Smooth muscle cell of trachea (primary cell): Measurements from ENCODE around the gene CD14. TPM values are rescaled to one million over a fixed set of nuclear protein-coding genes. Genes with fewer than 3 reads are reported as not detected.

ENCODE experiments used
- total RNA-seq: library from RNA; depleted of rRNA; stranded (reverse); fragments of >200 nt; gene quantifications from 2 replicates; pipeline ENCODE4 v1.2.1, GENCODE V29; 2014

Gene CD14
- 0.44 and 0.50 TPM in 2 replicates for total RNA-seq

DNA sequence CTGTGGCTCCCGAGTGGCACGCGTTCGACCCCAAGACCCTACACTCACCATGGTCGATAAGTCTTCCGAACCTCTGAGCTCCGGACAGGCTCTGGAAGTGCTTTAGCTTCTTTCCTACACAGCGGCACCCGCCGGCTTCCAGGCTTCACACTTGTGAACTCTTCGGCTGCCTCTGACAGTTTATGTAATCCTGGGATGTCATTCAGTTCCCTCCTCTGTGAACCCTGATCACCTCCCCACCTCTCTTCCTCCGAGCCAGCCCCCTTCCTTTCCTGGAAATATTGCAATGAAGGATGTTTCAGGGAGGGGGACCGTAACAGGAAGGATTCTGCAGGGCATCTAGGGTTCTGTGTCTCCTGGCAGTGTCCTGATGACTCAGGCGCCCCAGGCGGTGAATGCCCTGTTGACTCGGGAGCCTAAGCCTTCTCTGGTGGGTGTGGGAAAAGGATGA lies at the start of gene CD14:
Gene CD14, minus strand, starts transcription at position 155 of the 451 bp plus-strand sequence. Its CDS starts 104 bp downstream, at position 51.

GRCh38 chr5:140673187-140673976 lies 40.4 kb upstream of the CD14 start, which contains the start of gene DND1:
TSS of gene DND1 (minus strand) at chr5:140673576. CDS start at chr5:140673542, 34 bp downstream.

DNA sequence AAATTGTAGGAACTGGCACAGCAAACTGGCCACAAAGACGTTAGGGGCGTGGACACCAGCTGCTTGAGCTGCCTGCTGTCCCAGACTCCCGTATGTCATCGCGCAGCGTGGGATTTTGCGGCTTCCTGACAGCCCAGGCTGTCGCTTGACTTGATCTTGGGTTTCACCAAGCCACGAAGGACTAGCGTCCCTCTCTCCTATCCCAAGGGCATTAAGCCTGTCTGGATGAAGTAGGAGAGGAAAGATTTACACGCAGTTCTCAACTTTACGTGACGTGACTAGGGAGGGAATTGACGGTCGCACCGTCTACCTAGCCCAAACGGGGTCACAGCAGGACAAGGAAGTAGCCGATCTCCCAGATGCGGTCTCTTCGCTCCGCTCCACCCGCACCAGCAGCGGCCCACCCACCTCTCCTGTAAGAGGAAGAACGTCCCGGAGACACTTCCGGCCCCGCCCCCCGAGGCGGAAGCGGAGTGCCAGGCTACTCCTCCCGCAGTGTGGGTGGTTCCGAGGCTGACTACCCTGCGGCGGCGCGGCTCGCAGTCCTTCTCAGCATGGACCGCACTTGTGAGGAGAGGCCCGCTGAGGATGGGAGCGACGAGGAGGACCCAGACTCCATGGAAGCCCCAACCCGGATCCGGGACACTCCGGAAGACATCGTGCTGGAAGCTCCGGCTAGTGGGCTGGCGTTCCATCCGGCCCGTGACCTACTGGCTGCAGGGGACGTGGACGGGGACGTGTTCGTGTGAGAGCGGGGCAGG lies 31.6 kb upstream of the CD14 start, which contains the start of gene WDR55:
Gene WDR55, plus strand, starts transcription at position 546 of the 761 bp plus-strand sequence. Its CDS starts 9 bp downstream, at position 555.

GRCh38 chr5:140639148-140639981 lies 6.4 kb upstream of the CD14 start, which contains the start of gene TMCO6:
TSS of gene TMCO6 (plus strand) at chr5:140639451. CDS start at chr5:140639528, 77 bp downstream.

Other genes starting within 250 kb of the CD14 start
- gene ANKHD1, start 231.3 kb downstream of the CD14 start, total RNA-seq, result 65.8 and 90.3 TPM in 2 replicates
- gene EIF4EBP3, start 85.5 kb downstream of the CD14 start, total RNA-seq, result 1.5 and 3.3 TPM in 2 replicates
- 33.7 and 44.9 TPM in 2 replicates for gene SRA1, start 75.7 kb downstream of the CD14 start, total RNA-seq
- gene APBB3, start 68.6 kb downstream of the CD14 start, total RNA-seq, result 20.2 and 28.5 TPM in 2 replicates
- 23.2 and 24.4 TPM in 2 replicates for gene SLC35A4, start 68.3 kb downstream of the CD14 start, total RNA-seq
- 9.3 and 12.5 TPM in 2 replicates for gene TMCO6, start 6.3 kb upstream of the CD14 start, total RNA-seq
- 45.8 and 46.8 TPM in 2 replicates for gene NDUFA2, start 14.5 kb upstream of the CD14 start, total RNA-seq
- gene IK, start 14.7 kb upstream of the CD14 start, total RNA-seq, result 93.3 and 136 TPM in 2 replicates
- 34.9 and 36.7 TPM in 2 replicates for gene WDR55, start 31.7 kb upstream of the CD14 start, total RNA-seq
- gene DND1, start 40.4 kb upstream of the CD14 start, total RNA-seq, result 0.17 and 0.29 TPM in 2 replicates
- 70.6 and 73.6 TPM in 2 replicates for gene HARS1, start 58.2 kb upstream of the CD14 start, total RNA-seq
- 32.7 and 40.9 TPM in 2 replicates for gene HARS2, start 58.3 kb upstream of the CD14 start, total RNA-seq
- 51.1 and 72.0 TPM in 2 replicates for gene ZMAT2, start 67.3 kb upstream of the CD14 start, total RNA-seq
- gene PCDHA1, start 153.0 kb upstream of the CD14 start, total RNA-seq, result under 0.01 TPM in 1 of 2 replicates, not detected in the other
- 0.17 TPM in 1 of 2 replicates, not detected in the other for gene PCDHA2, start 161.7 kb upstream of the CD14 start, total RNA-seq
- 0.15 and 0.17 TPM in 2 replicates for gene PCDHA3, start 167.9 kb upstream of the CD14 start, total RNA-seq
- gene PCDHA4, start 173.9 kb upstream of the CD14 start, total RNA-seq, result 0.29 and 0.33 TPM in 2 replicates
- gene PCDHA5, start 188.4 kb upstream of the CD14 start, total RNA-seq, result under 0.01 TPM in 1 of 2 replicates, not detected in the other
- gene PCDHA6, start 194.8 kb upstream of the CD14 start, total RNA-seq, result 0.44 and 0.50 TPM in 2 replicates
- 0.29 and 0.66 TPM in 2 replicates for gene PCDHA7, start 201.1 kb upstream of the CD14 start, total RNA-seq
- gene PCDHA8, start 208.0 kb upstream of the CD14 start, total RNA-seq, result under 0.01 and 0.15 TPM in 2 replicates
- under 0.01 TPM in 2 replicates for gene PCDHA9, start 215.2 kb upstream of the CD14 start, total RNA-seq
- gene PCDHA10, start 222.7 kb upstream of the CD14 start, total RNA-seq, result under 0.01 and 0.17 TPM in 2 replicates
- gene PCDHA11, start 235.8 kb upstream of the CD14 start, total RNA-seq, result 0.29 and 0.50 TPM in 2 replicates
- gene PCDHA12, start 242.1 kb upstream of the CD14 start, total RNA-seq, result under 0.01 TPM in 1 of 2 replicates, not detected in the other
- under 0.01 TPM in 2 replicates for gene PCDHA13, start 248.9 kb upstream of the CD14 start, total RNA-seq